Keratinocyte (primary cell): Measurements from ENCODE around the gene KRT5. TPM values are rescaled to one million over a fixed set of nuclear protein-coding genes. Genes with fewer than 3 reads are reported as not detected.

Experiments used
- DNase-seq: peaks from one replicate; pipeline ENCODE4 v3.0.0-alpha.2; 2011; ENCODE audit warnings: low read depth, missing footprints, low spot score
- FAIRE-seq: peaks from 2 replicates; lab custom pipeline; 2011; peaks lifted over from hg19 to GRCh38; lab: Jason Lieb, UNC
- H2AFZ ChIP-seq: 2 replicates; pipeline ENCODE4 v1.6.0; 2012; ENCODE audit warnings: low read length, control low read depth, inconsistent platforms; ENCODE audit not compliant: control insufficient read depth
- H3K27ac ChIP-seq: 2 replicates; pipeline ENCODE4 v1.5.1; 2011; ENCODE audit warnings: low read length; ENCODE audit not compliant: control insufficient read depth, insufficient read depth
- H3K27me3 ChIP-seq: 3 replicates; pipeline ENCODE4 v1.6.0; 2011; ENCODE audit warnings: low read length; ENCODE audit not compliant: control insufficient read depth, insufficient read depth; ENCODE audit errors: extremely low read depth
- H3K36me3 ChIP-seq, 2 experiments: 2 replicates in 1 of 2; 3 replicates in 1 of 2; pipeline ENCODE4 v1.5.1; 2011; ENCODE audit warnings: low read length in 2 of 2, mild to moderate bottlenecking in 1 of 2; ENCODE audit not compliant: control insufficient read depth in 2 of 2, insufficient read depth in 2 of 2; ENCODE audit errors: extremely low read depth in 1 of 2
- H3K4me1 ChIP-seq: 3 replicates; pipeline ENCODE4 v1.5.1; 2011; ENCODE audit warnings: low read length; ENCODE audit not compliant: control insufficient read depth, insufficient read depth; ENCODE audit errors: extremely low read depth
- H3K4me2 ChIP-seq: 3 replicates; pipeline ENCODE4 v1.6.0; 2011; ENCODE audit warnings: low read depth, low read length; ENCODE audit not compliant: control insufficient read depth, insufficient read depth; ENCODE audit errors: extremely low read depth
- H3K4me3 ChIP-seq, 3 experiments: fragments of 200-600 bp in 1 of 3; sonication (generic) in 1 of 3; 2 replicates in 2 of 3; 3 replicates in 1 of 3; pipeline ENCODE4 v1.5.1; 2011 to 2016; ENCODE audit warnings: low read length in 3 of 3, mild to moderate bottlenecking in 3 of 3, control low read depth in 2 of 3, inconsistent platforms in 1 of 3, low read depth in 1 of 3, mixed read lengths in 1 of 3, mixed run types in 1 of 3, moderate library complexity in 1 of 3; ENCODE audit not compliant: control insufficient read depth in 2 of 3, insufficient read depth in 2 of 3; ENCODE audit errors: extremely low read depth in 1 of 3
- H3K79me2 ChIP-seq: 2 replicates; pipeline ENCODE4 v1.6.0; 2012; ENCODE audit warnings: low read length; ENCODE audit not compliant: control insufficient read depth, insufficient read depth
- H3K9ac ChIP-seq: 3 replicates; pipeline ENCODE4 v1.6.0; 2011; ENCODE audit warnings: low read length; ENCODE audit not compliant: control insufficient read depth, insufficient read depth; ENCODE audit errors: extremely low read depth
- H3K9me1 ChIP-seq: 3 replicates; pipeline ENCODE4 v1.6.0; 2011; ENCODE audit warnings: low read length; ENCODE audit not compliant: control insufficient read depth, insufficient read depth; ENCODE audit errors: extremely low read depth
- H3K9me3 ChIP-seq: 2 replicates; pipeline ENCODE4 v1.5.1; 2012; ENCODE audit warnings: low read depth, low read length; ENCODE audit not compliant: control insufficient read depth
- H4K20me1 ChIP-seq: 3 replicates; pipeline ENCODE4 v1.6.0; 2011; ENCODE audit warnings: low read length; ENCODE audit not compliant: control insufficient read depth, insufficient read depth; ENCODE audit errors: extremely low read depth
- EZH2 ChIP-seq: IDR thresholded peaks from one replicate; pipeline ENCODE4 v1.6.1; 2012; ENCODE audit warnings: inconsistent platforms, mild to moderate bottlenecking, low read length, moderate library complexity
- dilution Hi-C: fragments of 300-500 bp; cut with MboI; formaldehyde crosslinking; loops from one replicate; pipeline ENCODE4 v1.7.0; 2020; ENCODE audit warnings: low sequenced_read_pairs; ENCODE audit not compliant: extremely low pct_ligation_motif_present
- polyA plus RNA-seq, 5 experiments: library from polyadenylated mRNA; depleted of rRNA in 3 of 5; stranded (reverse) in 3 of 5; stranded (forward) in 1 of 5; unstranded in 1 of 5; fragments of >200 nt; gene quantifications; 1 replicate in 1 of 5; 2 replicates in 3 of 5; 3 replicates in 1 of 5; pipeline versions ENCODE4 v1.2.1 to v1.2.3, GENCODE V29; 2011 to 2012; ENCODE audit warnings: missing spikeins in 2 of 5, low read depth in 1 of 5, low replicate concordance in 1 of 5
- TF ChIP-seq, protein P1 (sequence below), 3 experiments: IDR thresholded peaks in 1 of 3; conservative IDR thresholded peaks in 1 of 3; optimal IDR thresholded peaks in 1 of 3; 2 replicates in 2 of 3; 3 replicates in 1 of 3; pipeline versions ENCODE3 to v1.5.1; 2011; ENCODE audit warnings: low read length in 3 of 3, mild to moderate bottlenecking in 3 of 3, moderate library complexity in 2 of 3, control low read depth in 1 of 3, inconsistent platforms in 1 of 3; ENCODE audit not compliant: insufficient read depth in 2 of 3; ENCODE audit errors: extremely low read depth in 1 of 3

The KRT5 gene
- polyA plus RNA-seq, 1 donor (not counting 4 experiments of a cell fraction or from before 2014, with no cell fraction given) = 15,814 TPM

DNA sequence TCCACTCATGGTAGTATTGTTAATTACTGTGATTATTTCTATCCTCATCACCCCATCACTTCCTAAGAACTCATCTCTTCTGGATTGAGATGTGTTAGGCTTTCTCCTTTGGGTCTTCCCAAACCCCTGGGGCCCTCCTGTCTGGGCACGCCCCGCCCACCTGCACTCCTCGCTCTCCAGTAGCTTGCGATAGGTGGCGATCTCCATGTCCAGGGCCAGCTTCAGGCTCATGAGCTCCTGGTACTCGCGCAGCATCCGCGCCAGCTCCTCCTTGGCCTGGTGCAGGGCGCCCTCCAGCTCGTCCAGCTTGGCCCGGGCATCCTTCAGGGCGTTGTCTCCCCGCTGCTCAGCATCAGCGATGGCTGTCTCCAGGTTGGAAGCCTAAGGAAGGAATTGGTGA lies 25.9 kb upstream of the KRT5 start:
- Histone ChIP-seq H3K4me3 (no peak overlapping the region), H3K27me3 (peaks cover 12% of the 10 kb centered on the region), H3K9ac (no peak overlapping the region), H3K4me2 (no peak overlapping the region), H2AFZ (no peak overlapping the region), H3K9me1 (no peaks in the 10 kb centered on the region), H4K20me1 (no peaks in the 10 kb centered on the region), H3K27ac (no peak overlapping the region), H3K79me2 (no peaks in the 10 kb centered on the region), H3K9me3 (no peaks in the 10 kb centered on the region), H3K4me1 (peaks cover 9% of the 10 kb centered on the region), H3K36me3 (no peaks in the 10 kb centered on the region)
- DNase-seq (no peak), FAIRE-seq (no peak)
- dilution Hi-C loops = no loop called here
- TF ChIP-seq, protein P1, sequence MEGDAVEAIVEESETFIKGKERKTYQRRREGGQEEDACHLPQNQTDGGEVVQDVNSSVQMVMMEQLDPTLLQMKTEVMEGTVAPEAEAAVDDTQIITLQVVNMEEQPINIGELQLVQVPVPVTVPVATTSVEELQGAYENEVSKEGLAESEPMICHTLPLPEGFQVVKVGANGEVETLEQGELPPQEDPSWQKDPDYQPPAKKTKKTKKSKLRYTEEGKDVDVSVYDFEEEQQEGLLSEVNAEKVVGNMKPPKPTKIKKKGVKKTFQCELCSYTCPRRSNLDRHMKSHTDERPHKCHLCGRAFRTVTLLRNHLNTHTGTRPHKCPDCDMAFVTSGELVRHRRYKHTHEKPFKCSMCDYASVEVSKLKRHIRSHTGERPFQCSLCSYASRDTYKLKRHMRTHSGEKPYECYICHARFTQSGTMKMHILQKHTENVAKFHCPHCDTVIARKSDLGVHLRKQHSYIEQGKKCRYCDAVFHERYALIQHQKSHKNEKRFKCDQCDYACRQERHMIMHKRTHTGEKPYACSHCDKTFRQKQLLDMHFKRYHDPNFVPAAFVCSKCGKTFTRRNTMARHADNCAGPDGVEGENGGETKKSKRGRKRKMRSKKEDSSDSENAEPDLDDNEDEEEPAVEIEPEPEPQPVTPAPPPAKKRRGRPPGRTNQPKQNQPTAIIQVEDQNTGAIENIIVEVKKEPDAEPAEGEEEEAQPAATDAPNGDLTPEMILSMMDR (optimal IDR thresholded peaks at IDR 0.05 in 1 of 3, IDR thresholded peaks at IDR 0.05 in 1 of 3, conservative IDR thresholded peaks at IDR 0.05 in 1 of 3; ENCODE audit: extremely low read depth in 1 of 3, insufficient read depth in 2 of 3, low read length in 3 of 3) = no peak
- TF ChIP-seq EZH2 = no peak

- FAIRE-seq = peak; percentile 51
- DNase-seq = no peak
- Histone ChIP-seq H4K20me1 (no peaks in the 10 kb centered on the region), H3K27me3 (peaks cover 3% of the 10 kb centered on the region), H3K4me3 (no peak overlapping the region), H3K4me2 (no peak overlapping the region), H3K27ac (no peak overlapping the region), H3K4me1 (peaks cover 13% of the 10 kb centered on the region), H3K9ac (no peak overlapping the region), H3K36me3 (no peaks in the 10 kb centered on the region), H2AFZ (peak overlapping the region; percentile 11), H3K9me3 (no peaks in the 10 kb centered on the region), H3K9me1 (no peaks in the 10 kb centered on the region), H3K79me2 (no peaks in the 10 kb centered on the region)
- dilution Hi-C loops = no loop called here
- TF ChIP-seq, protein P1 (optimal IDR thresholded peaks at IDR 0.05 in 1 of 3, IDR thresholded peaks at IDR 0.05 in 1 of 3, conservative IDR thresholded peaks at IDR 0.05 in 1 of 3; ENCODE audit: extremely low read depth in 1 of 3, insufficient read depth in 2 of 3, low read length in 3 of 3) = peak; percentile 16 to 26 (median 23)
- no peak for TF ChIP-seq EZH2
Measured at GRCh38 chr12:52543985-52544883, 24.0 kb upstream of the KRT5 start.
